GM20431 (cell line): ENCODE measurements around the gene C1QTNF1.
"Not testable (repeated sequence)": the region's sequence is repeated elsewhere in the genome, so short reads cannot be mapped to it uniquely, and the experiment has no call there.

Experiments used
- in situ Hi-C: fragments of 300-500 bp; cut with MseI, MboI; formaldehyde crosslinking; loops from one replicate; pipeline ENCODE4 v1.15.0; 2020; ENCODE audit warnings: low sequenced_read_pairs; ENCODE audit not compliant: unreplicated experiment

The C1QTNF1 gene

GRCh38 chr17:79074121-79074648 is 50.2 kb downstream of the C1QTNF1 start:
- in situ Hi-C loops = not testable (repeated sequence)

- in situ Hi-C loops = no loop called here
Observed at GRCh38 chr17:79074649-79075445, 50.9 kb downstream of the C1QTNF1 start, which contains the start of gene ENGASE. TSS of gene ENGASE (plus strand) at chr17:79074824. CDS start at chr17:79074945, 121 bp downstream.

GRCh38 chr17:79075446-79075750 is 51.4 kb downstream of the C1QTNF1 start:
- in situ Hi-C loops = no loop called here

- in situ Hi-C loops = no loop called here
Observed at GRCh38 chr17:79075861-79076406, 52.0 kb downstream of the C1QTNF1 start.

DNA sequence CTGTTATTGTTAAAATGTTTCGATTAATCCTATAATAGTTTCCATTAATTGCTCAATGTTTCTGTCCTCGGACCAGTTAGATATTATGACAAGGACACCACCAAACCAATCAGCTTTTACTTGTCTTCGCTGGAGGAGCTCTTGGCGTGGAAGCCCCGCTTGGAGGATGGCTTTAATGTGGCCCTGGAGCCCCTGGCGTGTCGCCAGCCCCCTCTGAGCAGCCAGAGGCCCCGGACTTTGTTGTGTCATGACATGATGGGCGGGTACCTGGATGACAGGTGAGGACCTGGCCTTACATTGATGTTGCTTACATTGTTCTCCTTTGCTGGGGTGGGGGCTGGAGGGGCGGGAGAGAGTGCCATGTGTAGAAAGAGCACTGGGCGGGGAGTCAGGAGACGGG is 53.6 kb downstream of the C1QTNF1 start:
- in situ Hi-C loops = no loop called here

DNA sequence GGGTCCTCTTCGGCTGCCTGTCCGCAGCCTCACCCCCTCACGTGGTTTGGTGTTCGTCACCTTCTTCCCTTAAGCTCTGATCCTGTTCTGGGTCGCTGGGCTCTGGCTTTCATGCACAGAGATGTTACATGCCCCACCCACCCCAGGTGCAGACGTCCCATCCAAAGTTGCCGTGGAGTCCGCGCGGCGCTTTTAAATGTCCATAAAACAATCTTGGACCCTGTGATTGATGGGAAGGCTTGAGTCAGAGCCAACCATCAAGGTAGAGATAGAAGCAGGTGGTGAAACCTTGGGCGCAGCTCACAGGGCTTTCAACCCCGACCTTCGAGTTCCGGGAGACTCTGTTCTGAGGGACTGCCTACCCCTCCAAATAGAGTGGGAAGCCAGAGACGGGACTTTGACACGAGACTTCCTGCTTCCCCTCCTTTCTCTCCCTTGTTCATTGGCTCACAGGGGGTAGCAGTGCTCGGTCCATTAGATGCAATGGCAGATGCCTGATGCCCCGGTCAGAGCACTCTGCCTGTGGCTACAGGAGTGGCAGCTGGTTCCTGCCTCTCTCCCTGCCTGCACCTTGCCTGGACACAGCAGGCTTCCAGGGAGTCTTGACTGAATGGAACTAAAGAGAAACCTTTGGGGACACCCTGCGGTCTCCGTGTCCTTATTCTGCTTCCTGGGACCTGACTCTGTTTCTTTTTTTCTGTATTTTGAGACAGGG is 54.7 kb downstream of the C1QTNF1 start:
- in situ Hi-C loops = no loop called here

GRCh38 chr17:79079421-79080200 is 55.6 kb downstream of the C1QTNF1 start:
- in situ Hi-C loops = no loop called here

GRCh38 chr17:79080349-79080748 is 56.4 kb downstream of the C1QTNF1 start:
- in situ Hi-C loops = no loop called here

- in situ Hi-C loops = no loop called here
Observed at GRCh38 chr17:79080761-79081290, 56.9 kb downstream of the C1QTNF1 start.

GRCh38 chr17:79081571-79082276 is 57.8 kb downstream of the C1QTNF1 start:
- in situ Hi-C loops = no loop called here

DNA sequence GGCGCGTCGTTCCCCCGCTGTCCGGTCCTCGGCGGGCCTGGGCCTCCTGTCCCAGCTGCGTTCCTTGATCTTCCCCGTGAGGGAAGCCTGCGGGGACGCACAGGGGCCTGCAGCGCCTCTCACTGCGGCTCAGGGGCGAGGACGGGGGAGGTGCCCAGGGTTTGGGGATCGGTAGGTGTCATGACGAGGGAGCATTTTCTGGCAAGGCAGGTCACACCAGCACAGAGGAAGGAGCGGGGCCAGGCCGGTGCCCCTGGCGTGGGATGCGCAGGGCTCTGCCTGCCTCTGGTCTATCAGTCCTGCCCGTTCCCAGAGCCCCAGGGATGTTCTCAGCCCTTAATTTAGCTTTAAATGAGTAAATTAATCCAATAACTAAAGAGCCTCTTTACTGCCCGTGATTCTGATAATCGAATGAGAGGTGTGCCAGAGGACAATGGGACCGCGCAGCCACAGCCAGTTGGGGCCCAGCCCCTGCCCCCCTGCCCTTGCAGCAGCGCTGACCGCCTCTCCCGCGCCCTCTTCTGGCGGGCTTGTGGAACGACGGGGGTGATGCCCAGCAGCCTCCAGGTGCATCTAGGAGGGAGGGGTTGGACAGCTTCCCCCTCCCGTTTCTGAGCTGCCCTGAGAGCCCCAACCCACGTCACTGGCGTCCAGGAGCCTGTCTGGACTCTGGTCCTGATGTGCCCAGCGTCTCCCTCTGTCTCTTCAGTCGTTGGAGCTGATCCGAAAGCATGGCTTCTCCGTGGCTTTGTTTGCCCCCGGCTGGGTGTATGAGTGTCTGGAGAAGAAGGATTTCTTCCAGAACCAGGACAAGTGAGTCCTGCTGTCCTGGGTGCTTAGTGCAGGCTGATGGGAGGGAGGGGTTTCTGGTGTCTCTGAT is 58.6 kb downstream of the C1QTNF1 start:
- in situ Hi-C loops = no loop called here

- in situ Hi-C loops = no loop called here
Observed at GRCh38 chr17:79083191-79083971, 59.4 kb downstream of the C1QTNF1 start.

GRCh38 chr17:79084291-79085153 is 60.6 kb downstream of the C1QTNF1 start:
- in situ Hi-C loops = no loop called here

DNA sequence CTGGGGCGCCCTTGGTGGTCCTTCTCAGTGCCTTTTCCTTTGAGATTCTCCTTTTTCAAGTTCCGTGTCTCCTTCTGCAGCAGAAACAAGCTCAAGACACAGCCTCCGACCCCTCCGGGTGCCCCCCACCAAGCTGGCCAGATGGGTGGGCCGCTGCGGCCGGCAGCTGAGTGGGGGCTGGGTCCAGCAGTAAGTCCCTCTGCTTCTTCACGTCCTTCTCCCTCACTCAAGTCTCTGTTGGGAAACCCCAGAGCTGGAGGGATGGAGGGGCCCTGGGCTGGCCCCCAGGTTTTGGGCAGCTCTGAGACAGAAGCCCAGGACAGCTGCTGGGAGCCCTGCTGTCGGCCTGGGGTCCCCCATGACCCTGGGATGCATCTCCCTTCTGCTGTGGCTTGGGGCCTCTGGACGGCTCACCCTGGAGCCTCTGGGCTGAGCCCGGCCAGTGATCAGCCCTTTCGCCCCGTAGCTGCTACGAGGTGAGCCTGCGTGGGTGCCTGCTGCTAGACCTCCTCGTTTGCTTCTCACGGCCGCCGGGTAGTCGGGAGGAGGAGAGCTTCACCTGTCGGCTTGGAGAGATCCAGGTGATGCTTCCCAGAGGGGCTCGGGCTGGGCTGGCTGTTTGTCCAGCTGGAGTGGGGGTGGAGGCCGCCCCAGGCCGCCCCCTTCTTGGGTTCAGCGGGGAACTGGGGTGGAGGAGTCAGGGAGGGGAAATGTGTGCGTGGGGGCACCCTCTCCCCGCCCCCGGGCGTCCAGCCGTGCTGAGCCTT is 61.4 kb downstream of the C1QTNF1 start:
- in situ Hi-C loops = no loop called here

DNA sequence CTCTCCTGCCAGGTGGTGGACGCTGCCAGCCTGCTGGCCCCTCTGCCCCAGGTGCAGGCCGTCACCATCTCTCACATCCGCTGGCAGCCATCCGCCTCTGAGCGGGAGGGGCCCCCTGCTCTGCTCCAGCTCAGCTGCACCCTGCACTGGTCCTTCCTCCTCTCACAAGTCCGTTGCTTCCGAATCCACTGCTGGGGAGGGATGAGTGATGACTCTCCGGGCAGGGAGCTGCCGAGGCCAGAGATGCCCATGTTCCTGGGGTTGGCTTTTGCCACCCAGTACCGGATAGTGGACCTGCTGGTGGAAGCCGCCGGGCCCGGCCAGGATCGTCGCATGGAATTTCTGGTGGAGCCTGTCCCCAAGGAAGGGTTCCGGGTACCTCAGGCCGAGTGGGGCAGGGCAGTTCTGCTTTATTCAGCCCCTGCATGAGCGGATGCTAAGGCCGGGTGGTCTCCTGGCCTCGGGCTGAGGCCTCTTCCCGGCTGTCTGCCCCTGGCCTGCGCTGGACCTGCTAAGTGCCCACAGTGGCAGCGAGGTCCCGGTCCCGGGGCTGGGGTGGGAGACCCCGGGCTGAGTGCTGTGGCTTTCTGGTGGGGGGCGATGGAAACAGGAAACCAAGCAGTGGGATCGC is 62.1 kb downstream of the C1QTNF1 start:
- in situ Hi-C loops = no loop called here
